GM18517 (cell line): ENCODE data around the gene MRPL37.

Experiments
- ATAC-seq: cut with Tn5 transposase; IDR thresholded peaks from one replicate; pipeline ENCODE4 v1.9.1; 2021; ENCODE audit warnings: mild to moderate bottlenecking, moderate library complexity; ENCODE audit not compliant: unreplicated experiment

Gene MRPL37

GRCh38 chr1:54238353-54239034 lies 38.5 kb downstream of the MRPL37 start:
- ATAC-seq: no peak

- no peak for ATAC-seq
Measured at GRCh38 chr1:54239035-54239383, 39.0 kb downstream of the MRPL37 start.

DNA sequence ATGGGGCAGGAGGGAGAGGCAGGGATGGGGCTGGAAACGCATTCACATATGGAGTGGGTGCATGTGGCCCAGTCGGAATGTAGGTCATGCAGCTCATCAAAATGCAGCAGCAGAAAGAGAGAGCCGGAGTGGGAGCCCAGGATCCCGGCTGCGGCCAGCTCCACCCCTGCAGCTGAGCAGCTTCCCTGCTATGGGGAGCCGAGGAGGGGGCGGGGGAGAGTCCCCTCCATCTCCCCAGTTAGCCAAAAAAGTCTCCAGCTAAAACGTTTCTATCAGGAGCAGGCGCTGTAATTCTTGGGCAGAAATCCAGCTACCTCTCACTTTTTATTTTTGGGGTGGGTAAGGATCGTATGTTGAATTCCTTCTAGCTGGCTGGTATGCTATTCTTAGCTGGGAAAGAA lies 39.7 kb downstream of the MRPL37 start:
- no peak for ATAC-seq

DNA sequence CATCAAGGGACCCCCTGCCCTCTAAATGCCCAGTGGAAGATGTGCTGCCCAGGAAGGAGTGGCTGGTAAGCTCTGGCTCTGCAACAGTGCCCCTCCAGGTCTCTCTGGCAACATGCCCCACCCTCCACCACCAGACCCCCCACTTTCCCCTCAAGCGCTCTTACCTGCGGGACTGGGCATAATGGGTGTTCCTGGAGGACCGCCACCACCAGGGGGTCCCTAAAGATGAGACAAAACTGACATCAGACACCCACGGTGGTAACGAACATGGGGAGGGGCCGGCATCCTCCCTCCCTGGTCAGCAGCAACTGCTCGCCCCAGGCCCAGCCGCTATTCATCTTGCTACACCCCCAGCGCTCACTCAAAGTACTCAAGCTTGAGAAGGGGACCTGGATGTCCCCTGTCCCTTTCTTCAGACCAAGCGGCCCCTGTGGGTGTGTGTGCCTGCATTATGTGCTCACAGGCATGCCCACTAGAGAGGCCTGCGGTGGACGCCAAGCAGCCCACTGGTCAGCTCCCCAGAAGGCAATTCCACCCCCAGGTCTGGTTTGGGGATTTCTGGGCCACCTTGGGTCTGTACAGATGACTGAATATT lies 40.9 kb downstream of the MRPL37 start:
- ATAC-seq: no peak

DNA sequence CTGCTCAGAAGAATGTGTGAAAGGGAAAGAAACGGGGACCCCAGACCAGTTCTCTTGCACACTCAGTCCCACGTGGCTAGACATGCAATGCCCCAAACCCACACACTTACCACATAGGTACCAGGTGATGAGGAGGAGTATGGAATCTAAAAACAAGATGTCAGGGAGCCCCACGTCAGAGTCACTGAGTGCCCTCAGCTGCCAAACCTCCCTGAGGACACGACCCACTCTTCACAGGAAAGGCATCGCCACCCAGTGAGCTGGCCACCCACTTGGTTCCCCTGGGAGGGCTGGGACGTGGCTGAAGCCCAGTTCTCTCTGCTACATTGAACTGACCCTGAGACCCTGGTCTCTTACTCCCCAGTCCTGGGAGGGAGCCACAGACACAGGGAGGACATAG lies 41.4 kb downstream of the MRPL37 start:
- no peak for ATAC-seq

DNA sequence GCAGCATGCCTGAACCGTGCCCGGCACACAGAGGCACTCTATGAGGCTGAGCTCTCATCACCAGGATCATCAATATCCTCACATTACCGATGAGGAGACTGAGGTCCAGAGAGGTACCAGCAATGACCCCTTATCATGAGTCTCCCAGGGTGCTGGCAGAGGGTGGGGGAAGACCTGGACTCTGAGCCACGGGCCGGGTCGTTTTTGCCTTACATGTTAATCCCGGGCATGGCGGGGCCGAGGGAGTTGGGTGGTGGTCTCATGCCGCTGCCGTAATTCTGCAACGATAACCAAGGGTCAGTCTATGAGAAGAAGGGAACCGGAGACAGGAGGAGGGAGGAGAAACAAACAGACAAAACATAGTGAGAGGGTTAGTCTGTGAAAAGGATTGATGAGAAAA lies 43.1 kb downstream of the MRPL37 start:
- ATAC-seq: no peak

- ATAC-seq: no peak
Measured at GRCh38 chr1:54244655-54245054, 44.7 kb downstream of the MRPL37 start.

GRCh38 chr1:54245501-54245900 lies 45.5 kb downstream of the MRPL37 start:
- ATAC-seq: no peak

GRCh38 chr1:54246116-54246721 lies 46.3 kb downstream of the MRPL37 start:
- no peak for ATAC-seq

GRCh38 chr1:54247863-54248515 lies 48.0 kb downstream of the MRPL37 start:
- ATAC-seq: no peak

DNA sequence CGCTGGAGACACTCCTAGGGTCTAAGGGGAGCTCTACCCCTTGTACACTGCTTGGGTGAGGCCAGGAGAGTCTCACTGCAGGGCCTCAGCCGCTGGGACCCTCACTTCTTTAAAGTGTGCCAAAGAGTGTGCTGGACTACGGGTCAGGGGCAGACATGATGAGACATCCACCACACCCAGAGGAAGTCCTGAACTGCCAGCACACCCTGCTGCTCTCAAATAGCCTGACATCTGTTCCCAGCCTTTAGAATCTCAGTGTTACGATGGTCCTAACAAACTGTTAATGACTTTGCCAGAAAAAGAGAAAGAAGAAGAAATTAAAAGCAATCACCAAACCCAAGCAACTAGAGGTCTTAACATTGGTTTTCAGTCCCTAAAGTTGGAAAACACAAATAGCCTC lies 49.0 kb downstream of the MRPL37 start:
- no peak for ATAC-seq

- ATAC-seq: no peak
Measured at GRCh38 chr1:54249819-54250435, 50.0 kb downstream of the MRPL37 start.

- no peak for ATAC-seq
Measured at GRCh38 chr1:54250670-54251069, 50.7 kb downstream of the MRPL37 start.

DNA sequence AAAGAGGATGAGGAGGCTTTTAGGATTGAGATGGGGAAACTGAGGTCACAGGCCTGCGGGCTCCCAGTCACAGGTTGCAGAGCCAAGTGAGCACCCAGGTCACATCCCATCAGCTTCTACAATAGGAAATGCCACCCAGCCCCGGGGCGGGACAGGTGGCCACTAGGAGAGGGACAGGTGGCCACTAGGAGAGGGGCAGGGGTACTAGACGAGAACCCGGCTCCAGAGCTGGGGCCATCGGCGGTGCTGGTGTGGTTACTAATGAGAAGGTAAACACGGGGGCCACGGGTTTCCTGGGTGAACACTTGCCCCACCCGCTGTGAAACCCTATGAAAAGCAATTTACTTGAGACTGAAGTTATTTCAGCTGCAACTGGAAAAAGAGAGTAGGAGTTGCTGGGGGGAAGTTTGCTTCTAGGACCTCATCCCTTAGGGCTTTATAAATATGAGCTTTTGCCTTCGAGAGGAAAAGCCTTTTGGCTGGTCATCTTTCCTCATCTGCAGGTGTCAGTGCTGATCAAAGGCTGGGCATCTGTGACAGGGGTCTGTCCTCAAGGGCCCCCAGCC lies 52.5 kb downstream of the MRPL37 start:
- ATAC-seq: no peak

- ATAC-seq: no peak
Measured at GRCh38 chr1:54253480-54253879, 53.5 kb downstream of the MRPL37 start.

DNA sequence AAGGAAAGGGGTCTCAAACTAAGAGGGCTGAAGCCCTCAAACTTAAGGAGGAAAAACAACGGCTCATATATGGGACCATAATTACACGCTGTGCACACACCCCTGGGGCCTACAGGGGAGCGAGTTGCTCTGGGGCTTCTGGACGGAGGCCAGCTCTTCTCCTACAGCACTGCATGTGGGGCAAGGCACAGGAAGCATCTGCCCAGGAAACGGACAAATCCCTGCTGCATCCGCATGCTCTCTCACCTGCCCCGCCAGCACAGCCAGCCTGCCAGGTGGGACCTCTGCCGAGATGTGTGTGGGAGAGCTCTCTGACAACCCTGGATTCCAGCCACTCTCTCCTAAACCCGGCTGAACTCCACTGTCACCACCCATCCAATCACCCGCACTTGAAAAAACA lies 54.1 kb downstream of the MRPL37 start:
- ATAC-seq: no peak

DNA sequence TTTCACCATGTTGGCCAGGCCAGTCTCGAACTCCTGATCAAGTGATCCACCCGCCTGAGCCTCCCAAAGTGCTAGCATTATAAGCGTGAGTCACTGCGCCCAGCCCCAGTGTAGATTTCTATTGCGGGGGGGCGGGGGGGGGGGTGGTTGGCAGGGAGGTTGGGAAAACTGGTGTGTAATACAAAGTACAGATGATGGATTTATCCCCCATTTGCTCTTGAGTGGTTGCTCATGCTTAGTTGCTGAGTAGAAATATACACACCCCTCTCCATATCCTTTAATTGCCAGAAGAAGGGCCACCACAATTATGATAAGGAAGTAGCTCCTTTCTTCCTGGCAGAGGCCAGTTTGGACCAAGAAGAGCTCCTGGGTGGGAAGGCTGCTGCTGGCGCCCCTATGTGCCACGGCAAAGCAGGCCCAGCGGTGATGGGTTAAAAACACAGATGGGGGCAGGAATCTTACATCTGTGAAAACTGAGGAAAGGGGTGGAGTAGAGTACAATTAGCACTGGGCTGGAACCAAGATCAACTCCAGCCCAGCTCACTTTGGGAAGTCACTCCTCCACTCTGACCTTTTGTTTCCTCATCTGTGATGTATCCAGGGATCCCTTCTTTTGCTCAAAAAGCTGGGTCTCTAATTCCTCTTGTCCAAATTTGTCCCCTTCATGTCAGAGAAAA lies 55.2 kb downstream of the MRPL37 start:
- no peak for ATAC-seq

DNA sequence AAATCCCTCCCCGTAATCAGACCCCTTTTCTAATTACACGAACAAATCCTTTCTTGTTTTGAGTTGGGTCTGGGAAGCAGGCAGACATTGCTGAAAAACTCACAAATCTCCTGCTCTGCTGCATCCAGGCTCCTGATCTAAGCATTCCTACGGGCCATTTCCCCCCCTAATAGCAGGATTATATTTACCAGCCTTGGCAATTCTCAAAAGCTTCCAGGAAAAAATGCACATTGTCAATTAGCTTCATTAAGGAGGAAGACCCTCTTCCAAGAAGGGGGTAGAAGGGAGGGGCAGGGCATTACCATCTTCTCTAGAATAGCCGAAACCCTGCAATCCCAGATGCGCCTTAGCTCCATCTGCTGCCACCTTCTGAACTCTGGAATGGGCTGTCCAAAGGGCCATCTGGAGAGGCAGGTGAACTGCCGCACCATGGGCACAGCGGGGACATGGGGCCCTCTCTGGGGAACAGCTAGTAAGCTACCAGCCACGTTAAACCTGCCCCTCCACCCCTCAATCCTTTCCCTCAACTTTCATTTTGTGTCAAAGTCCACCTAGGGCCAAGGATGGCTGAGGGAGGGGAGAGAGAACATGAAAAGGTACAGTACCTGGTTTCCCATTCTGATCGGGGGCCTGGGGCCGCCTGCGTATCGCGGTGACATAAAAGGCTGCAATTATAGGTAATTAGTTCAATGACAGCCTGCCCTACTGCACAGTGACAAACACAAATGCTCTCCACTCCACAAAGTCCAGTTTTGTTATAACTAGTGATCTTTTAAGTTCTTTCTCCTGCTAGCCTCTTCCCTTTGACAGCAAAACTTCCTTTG lies 56.8 kb downstream of the MRPL37 start:
- ATAC-seq: no peak

DNA sequence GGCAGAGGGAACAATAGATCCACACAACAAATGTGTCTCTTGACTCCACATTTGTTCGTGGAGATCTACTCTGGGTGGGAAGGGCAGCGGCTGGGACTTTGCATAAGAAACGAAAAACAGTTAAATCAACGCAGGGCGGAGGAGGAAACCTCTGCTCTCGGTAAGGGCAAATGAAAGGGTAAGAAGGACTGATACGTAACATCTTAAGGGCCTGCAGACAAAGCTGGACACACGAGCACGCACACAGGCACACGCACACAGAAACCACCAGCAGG lies 57.3 kb downstream of the MRPL37 start:
- ATAC-seq: no peak

GRCh38 chr1:54257876-54258275 lies 57.9 kb downstream of the MRPL37 start:
- ATAC-seq: no peak
